Neuronal stem cell (in vitro differentiated cells): ENCODE results near the gene ACP3.

ENCODE experiments used
- DNase-seq: peaks from one replicate; pipeline ENCODE4 v3.0.0-alpha.2; 2013; ENCODE audit warnings: low spot score
- H2AFZ ChIP-seq: one replicate; pipeline ENCODE4 v1.6.1; 2013; ENCODE audit warnings: mild to moderate bottlenecking, low read length, inconsistent platforms
- H2AK5ac ChIP-seq: 2 replicates; pipeline ENCODE4 v1.6.1; 2013; ENCODE audit warnings: low read depth, mild to moderate bottlenecking, inconsistent platforms, low read length, moderate library complexity, mixed read lengths
- H2BK120ac ChIP-seq: 2 replicates; pipeline ENCODE4 v1.6.1; 2013; ENCODE audit warnings: low read depth, mild to moderate bottlenecking, inconsistent platforms, low read length, moderate library complexity, mixed read lengths
- H2BK12ac ChIP-seq: one replicate; pipeline ENCODE4 v1.6.1; 2013; ENCODE audit warnings: low read length, inconsistent platforms
- H2BK15ac ChIP-seq: 2 replicates; pipeline ENCODE4 v1.6.1; 2013; ENCODE audit warnings: mild to moderate bottlenecking, low read length, inconsistent platforms, mixed read lengths
- H2BK5ac ChIP-seq: one replicate; pipeline ENCODE4 v1.6.1; 2013; ENCODE audit warnings: inconsistent platforms, mild to moderate bottlenecking, low read length, moderate library complexity
- H3K14ac ChIP-seq: one replicate; pipeline ENCODE4 v1.6.1; 2013; ENCODE audit warnings: low read length, inconsistent platforms
- H3K18ac ChIP-seq: 2 replicates; pipeline ENCODE4 v1.6.1; 2013; ENCODE audit warnings: low read length, inconsistent platforms
- H3K23ac ChIP-seq: 2 replicates; pipeline ENCODE4 v1.6.1; 2013; ENCODE audit warnings: low read depth, mild to moderate bottlenecking, mixed read lengths, low read length, inconsistent platforms; ENCODE audit not compliant: poor library complexity
- H3K27ac ChIP-seq: replicated peaks from 3 replicates; pipeline ENCODE4 v1.5.1; 2013; ENCODE audit warnings: low read length, inconsistent platforms
- H3K27me3 ChIP-seq, 3 experiments: 2 replicates each; pipeline ENCODE4 v1.6.1; 2013; ENCODE audit warnings: low read length in 3 of 3, mild to moderate bottlenecking in 2 of 3, inconsistent platforms in 1 of 3, low read depth in 1 of 3, mixed read lengths in 1 of 3, moderate library complexity in 1 of 3; ENCODE audit not compliant: control insufficient read depth in 3 of 3, insufficient read depth in 3 of 3
- H3K36me3 ChIP-seq, 2 donors: replicated peaks in 1 of 2; 2 replicates each; pipeline ENCODE4 v1.6.1; 2013; ENCODE audit warnings: low read length in 2 of 2; ENCODE audit not compliant: control insufficient read depth in 2 of 2, insufficient read depth in 2 of 2
- H3K4ac ChIP-seq: 2 replicates; pipeline ENCODE4 v1.6.1; 2013; ENCODE audit warnings: inconsistent platforms, mild to moderate bottlenecking, low read length, moderate library complexity
- H3K4me1 ChIP-seq, 2 donors: 1 replicate in 1 of 2; 2 replicates in 1 of 2; pipeline ENCODE4 v1.6.1; 2013; ENCODE audit warnings: low read length in 2 of 2, low read depth in 1 of 2; ENCODE audit not compliant: control insufficient read depth in 2 of 2, insufficient read depth in 1 of 2
- H3K4me2 ChIP-seq: one replicate; pipeline ENCODE4 v1.6.1; 2013; ENCODE audit warnings: mild to moderate bottlenecking, low read length, inconsistent platforms; ENCODE audit not compliant: insufficient read depth, poor library complexity, severe bottlenecking
- H3K4me3 ChIP-seq, 2 donors: 2 replicates each; pipeline ENCODE4 v1.5.1; 2013; ENCODE audit warnings: low read length in 2 of 2, mild to moderate bottlenecking in 2 of 2, inconsistent platforms in 1 of 2, moderate library complexity in 1 of 2
- H3K79me1 ChIP-seq: one replicate; pipeline ENCODE4 v1.6.1; 2013; ENCODE audit warnings: low read depth, mild to moderate bottlenecking, inconsistent platforms, low read length, moderate library complexity
- H3K9ac ChIP-seq: one replicate; pipeline ENCODE4 v1.6.1; 2013; ENCODE audit warnings: mild to moderate bottlenecking, low read depth, low read length, inconsistent platforms; ENCODE audit not compliant: poor library complexity
- H3K9me3 ChIP-seq, 2 donors: replicated peaks in 1 of 2; 2 replicates each; pipeline versions ENCODE3 to v1.6.1; 2013; ENCODE audit warnings: low read length in 2 of 2, mild to moderate bottlenecking in 2 of 2, inconsistent platforms in 1 of 2, low read depth in 1 of 2, mixed read lengths in 1 of 2, moderate library complexity in 1 of 2; ENCODE audit not compliant: control insufficient read depth in 2 of 2, insufficient read depth in 1 of 2
- H4K8ac ChIP-seq: one replicate; pipeline ENCODE4 v1.6.1; 2013; ENCODE audit warnings: low read depth, mild to moderate bottlenecking, inconsistent platforms, low read length, moderate library complexity
- H4K91ac ChIP-seq: one replicate; pipeline ENCODE4 v1.6.1; 2013; ENCODE audit warnings: low read length, low read depth, mild to moderate bottlenecking, inconsistent platforms; ENCODE audit not compliant: poor library complexity
- WGBS, 2 donors: extraction: QIAGEN DNeasy Blood & Tissue Kit; methylation state at CpG; one replicate each; pipeline ENCODE4 v1.1.7; 2013; ENCODE audit warnings: missing lambda C conversion rate in 2 of 2, mixed read lengths in 1 of 2; ENCODE audit not compliant: insufficient read length in 2 of 2, insufficient replicate concordance in 1 of 2; ENCODE audit errors: extremely low coverage in 2 of 2; 5-methylcytosine and 5-hydroxymethylcytosine counted together

ACP3 gene

GRCh38 chr3:132279030-132279429, 38.2 kb upstream of the ACP3 start:
- Histone ChIP-seq H3K36me3 (no peaks in the 10 kb centered on the region), H2AK5ac (no peak overlapping the region), H3K27ac (no peak overlapping the region), H3K4ac (no peak overlapping the region), H2BK5ac (no peak overlapping the region), H3K9me3 (no peaks in the 10 kb centered on the region), H3K4me3 (no peak overlapping the region), H3K9ac (no peak overlapping the region), H3K23ac (no peak overlapping the region), H3K14ac (no peak overlapping the region), H4K91ac (no peak overlapping the region), H3K27me3 (no peaks in the 10 kb centered on the region), H3K4me2 (no peak overlapping the region), H3K18ac (no peak overlapping the region), H3K79me1 (no peaks in the 10 kb centered on the region), H2BK15ac (no peak overlapping the region), H2AFZ (no peak overlapping the region), H2BK120ac (no peak overlapping the region), H2BK12ac (no peak overlapping the region), H4K8ac (no peak overlapping the region), H3K4me1 (no peaks in the 10 kb centered on the region)
- no peak for DNase-seq
- WGBS, 2 donors = no CpG with 5 or more reads among the region's 2 CpGs

DNA sequence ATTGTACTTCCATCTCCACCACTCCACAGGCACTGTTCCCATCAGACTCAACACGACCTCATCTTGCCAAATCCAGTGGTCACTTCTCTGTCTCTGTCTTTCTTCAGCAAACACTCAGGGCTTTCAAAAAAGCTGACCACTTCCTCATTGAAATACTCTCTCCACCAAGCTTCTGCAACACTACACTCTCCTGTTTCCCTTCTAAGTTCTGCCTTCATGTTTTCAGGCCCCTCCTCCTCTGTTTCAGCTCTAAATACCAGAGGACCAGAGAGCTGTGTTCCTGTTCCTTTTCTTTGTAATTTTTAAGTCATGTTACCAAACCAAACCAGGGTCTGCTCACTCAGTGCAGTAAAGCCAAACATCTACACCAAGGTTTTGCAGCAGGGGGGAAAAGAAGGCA, 33.8 kb upstream of the ACP3 start:
- no peak overlapping the region for H2BK5ac ChIP-seq
- no peak for DNase-seq

GRCh38 chr3:132283916-132284405, 33.2 kb upstream of the ACP3 start:
- Histone ChIP-seq H3K4me2 (no peak overlapping the region), H3K4me3 (no peak overlapping the region), H3K27me3 (no peaks in the 10 kb centered on the region), H3K4me1 (no peaks in the 10 kb centered on the region), H3K18ac (no peak overlapping the region), H2BK120ac (no peak overlapping the region), H3K79me1 (no peaks in the 10 kb centered on the region), H2AK5ac (no peak overlapping the region), H2BK15ac (no peak overlapping the region), H4K91ac (no peak overlapping the region), H3K14ac (no peak overlapping the region), H3K23ac (no peak overlapping the region), H3K27ac (no peak overlapping the region), H3K9me3 (no peaks in the 10 kb centered on the region), H3K36me3 (no peaks in the 10 kb centered on the region), H2AFZ (peak overlapping the region; percentile 64), H4K8ac (no peak overlapping the region), H3K4ac (no peak overlapping the region), H2BK5ac (no peak overlapping the region), H2BK12ac (no peak overlapping the region), H3K9ac (no peak overlapping the region)
- no peak for DNase-seq
- no CpG with 5 or more reads among the region's 5 CpGs for WGBS, 2 donors

More for the DNA sequence above, 33.8 kb upstream of the ACP3 start:
- no peak overlapping the region for H2BK15ac ChIP-seq
- H3K4ac ChIP-seq = no peak overlapping the region
- WGBS, 2 donors = no CpG with 5 or more reads among the region's 1 CpG
- no peak overlapping the region for H2BK12ac ChIP-seq
- H3K9me3 ChIP-seq = no peaks in the 10 kb centered on the region
- H3K18ac ChIP-seq = no peak overlapping the region
- H3K23ac ChIP-seq = no peak overlapping the region
- H3K36me3 ChIP-seq = no peaks in the 10 kb centered on the region
- H3K27ac ChIP-seq = no peak overlapping the region
- H3K4me2 ChIP-seq = no peak overlapping the region
- H3K4me1 ChIP-seq = no peaks in the 10 kb centered on the region
- no peak overlapping the region for H3K4me3 ChIP-seq
- H3K9ac ChIP-seq = no peak overlapping the region
- H4K91ac ChIP-seq = no peak overlapping the region
- no peak overlapping the region for H4K8ac ChIP-seq
- no peak overlapping the region for H3K14ac ChIP-seq
- H2BK120ac ChIP-seq = no peak overlapping the region
- H3K27me3 ChIP-seq = no peaks in the 10 kb centered on the region
- peak overlapping the region; percentile 64 for H2AFZ ChIP-seq
- H3K79me1 ChIP-seq = no peaks in the 10 kb centered on the region
- no peak overlapping the region for H2AK5ac ChIP-seq

GRCh38 chr3:132284781-132285619, 32.2 kb upstream of the ACP3 start:
- no CpG with 5 or more reads among the region's 32 CpGs for WGBS, 2 donors
- Histone ChIP-seq H3K27ac (no peak overlapping the region), H4K8ac (peak overlapping the region; percentile 50), H2BK5ac (no peak overlapping the region), H3K9ac (no peak overlapping the region), H3K4me3 (no peak overlapping the region), H2BK120ac (no peak overlapping the region), H3K4ac (no peak overlapping the region), H3K27me3 (no peaks in the 10 kb centered on the region), H2BK12ac (no peak overlapping the region), H3K18ac (peak overlapping the region; percentile 24), H3K23ac (no peak overlapping the region), H3K79me1 (no peaks in the 10 kb centered on the region), H3K9me3 (no peaks in the 10 kb centered on the region), H3K36me3 (no peaks in the 10 kb centered on the region), H3K4me1 (no peaks in the 10 kb centered on the region), H2AK5ac (no peak overlapping the region), H3K4me2 (no peak overlapping the region), H4K91ac (no peak overlapping the region), H2AFZ (no peak overlapping the region), H3K14ac (no peak overlapping the region), H2BK15ac (peak overlapping the region; percentile 21)
- no peak for DNase-seq
